Esophagus muscularis mucosa (tissue), 3 donors: Measurements from ENCODE around the gene DRP2.

Source experiments
- CTCF ChIP-seq, 3 experiments: fragments of 200-600 bp in 2 of 3; fragments of 450-650 bp in 1 of 3; sonication (generic) in 2 of 3; IDR thresholded peaks; one replicate each; pipeline ENCODE4 v1.5.1; 2017 to 2019; ENCODE audit warnings: antibody characterized with exemption in 3 of 3, mild to moderate bottlenecking in 2 of 3, moderate library complexity in 1 of 3
- POLR2A ChIP-seq: fragments of 450-650 bp; IDR thresholded peaks from one replicate; pipeline ENCODE4 v1.6.1; 2017; ENCODE audit warnings: antibody characterized with exemption, moderate library complexity, mild to moderate bottlenecking, low read depth

GRCh38 chrX:101191217-101191750 lies 28.3 kb upstream of the DRP2 start:
- TF ChIP-seq POLR2A (no peak), CTCF (IDR thresholded peaks at IDR 0.05) (no peak)
